Measurements from ENCODE around the gene ANKRD24. TPM values are rescaled to one million over a fixed set of nuclear protein-coding genes. Genes with fewer than 3 reads are reported as not detected.
"Not testable (repeated sequence)": the region's sequence is repeated elsewhere in the genome, so short reads cannot be mapped to it uniquely, and the experiment has no call there.

ANKRD24 gene
- total and polyA plus RNA-seq, 4 donors: 0.68 to 2.4 (median 1.3) TPM

- Histone ChIP-seq H3K4me1 (ENCODE audit: control insufficient read depth in 5 of 5, insufficient read depth in 5 of 5, low read length in 5 of 5) (peaks cover 0 to 6% (median 0%) of the 10 kb centered on the region in 5 donors), H3K9me3 (ENCODE audit: control insufficient read depth in 4 of 4, insufficient read depth in 3 of 4, low read length in 3 of 4) (peaks cover 0 to 2% (median 0%) of the 10 kb centered on the region in 4 donors), H3K27ac (ENCODE audit: low read depth in 1 of 2, low read length in 1 of 2) (no peak overlapping the region), H3K36me3 (ENCODE audit: control insufficient read depth in 4 of 4, insufficient read depth in 4 of 4, low read length in 4 of 4) (no peaks in the 10 kb centered on the region), H3K4me3 (no peak overlapping the region), H3K27me3 (ENCODE audit: control insufficient read depth in 3 of 3, insufficient read depth in 3 of 3, low read length in 2 of 3) (peaks cover 0 to 8% (median 0%) of the 10 kb centered on the region in 3 donors), H3K9ac (ENCODE audit: insufficient read depth in 1 of 2, low read length in 2 of 2) (no peak overlapping the region)
- no peak for DNase-seq
- no peak for TF ChIP-seq CTCF (IDR thresholded peaks at IDR 0.05; ENCODE audit: control extremely low read depth, extremely low read depth)
- 92 to 93% methylated on average over 10 of the region's 10 CpGs for WGBS, 2 donors
- no peak for ATAC-seq (ENCODE audit: insufficient read depth, low FRiP score)
Observed at GRCh38 chr19:4187313-4188122, 5.0 kb downstream of the ANKRD24 start.

GRCh38 chr19:4189641-4190040 lies 7.2 kb downstream of the ANKRD24 start:
- no peak for TF ChIP-seq CTCF (IDR thresholded peaks at IDR 0.05; ENCODE audit: control extremely low read depth, extremely low read depth)

GRCh38 chr19:4192537-4192936 lies 10.0 kb downstream of the ANKRD24 start:
- H3K9me3 ChIP-seq (ENCODE audit: control insufficient read depth in 4 of 4, insufficient read depth in 3 of 4, low read length in 3 of 4); H3K4me1 ChIP-seq (ENCODE audit: control insufficient read depth in 5 of 5, insufficient read depth in 5 of 5, low read length in 5 of 5); H3K9ac ChIP-seq (ENCODE audit: insufficient read depth in 1 of 2, low read length in 2 of 2); H3K36me3 ChIP-seq (ENCODE audit: control insufficient read depth in 4 of 4, insufficient read depth in 4 of 4, low read length in 4 of 4); ATAC-seq (ENCODE audit: insufficient read depth, low FRiP score); DNase-seq; H3K27ac ChIP-seq (ENCODE audit: low read depth in 1 of 2, low read length in 1 of 2); H3K4me3 ChIP-seq: not testable (repeated sequence)
- H3K27me3 ChIP-seq (ENCODE audit: control insufficient read depth in 3 of 3, insufficient read depth in 3 of 3, low read length in 2 of 3): peaks cover 4 to 13% (median 10%) of the 10 kb centered on the region in 3 donors
- 91 to 94% methylated on average over 3 of the region's 3 CpGs for WGBS, 2 donors

More at GRCh38 chr19:4189641-4190040, 7.2 kb downstream of the ANKRD24 start:
- H3K27ac ChIP-seq (ENCODE audit: low read depth in 1 of 2, low read length in 1 of 2): no peak overlapping the region
- H3K27me3 ChIP-seq (ENCODE audit: control insufficient read depth in 3 of 3, insufficient read depth in 3 of 3, low read length in 2 of 3): peaks cover 0 to 15% (median 0%) of the 10 kb centered on the region in 3 donors
- ATAC-seq (ENCODE audit: insufficient read depth, low FRiP score): no peak
- 76 to 82% methylated on average over 5 of the region's 5 CpGs for WGBS, 2 donors
- H3K36me3 ChIP-seq (ENCODE audit: control insufficient read depth in 4 of 4, insufficient read depth in 4 of 4, low read length in 4 of 4): no peaks in the 10 kb centered on the region
- DNase-seq: no peak
- peaks cover 0 to 2% (median 0%) of the 10 kb centered on the region in 4 donors for H3K9me3 ChIP-seq (ENCODE audit: control insufficient read depth in 4 of 4, insufficient read depth in 3 of 4, low read length in 3 of 4)
- H3K4me3 ChIP-seq: no peak overlapping the region
- H3K4me1 ChIP-seq (ENCODE audit: control insufficient read depth in 5 of 5, insufficient read depth in 5 of 5, low read length in 5 of 5): no peaks in the 10 kb centered on the region
- no peak overlapping the region for H3K9ac ChIP-seq (ENCODE audit: insufficient read depth in 1 of 2, low read length in 2 of 2)

GRCh38 chr19:4194353-4194752 lies 11.9 kb downstream of the ANKRD24 start:
- H3K27me3 ChIP-seq (ENCODE audit: control insufficient read depth in 3 of 3, insufficient read depth in 3 of 3, low read length in 2 of 3): peaks cover 14 to 23% (median 16%) of the 10 kb centered on the region in 3 donors
- 51 to 54% methylated on average over 7 of the region's 7 CpGs for WGBS, 2 donors
- TF ChIP-seq CTCF (IDR thresholded peaks at IDR 0.05; ENCODE audit: control extremely low read depth, extremely low read depth): no peak

More at GRCh38 chr19:4194353-4194752, 11.9 kb downstream of the ANKRD24 start:
- Histone ChIP-seq H3K9me3 (ENCODE audit: control insufficient read depth in 4 of 4, insufficient read depth in 3 of 4, low read length in 3 of 4) (peaks cover 0 to 4% (median 0%) of the 10 kb centered on the region in 4 donors), H3K4me3 (no peak overlapping the region), H3K4me1 (ENCODE audit: control insufficient read depth in 5 of 5, insufficient read depth in 5 of 5, low read length in 5 of 5) (peaks cover 0 to 2% (median 0%) of the 10 kb centered on the region in 5 donors), H3K36me3 (ENCODE audit: control insufficient read depth in 4 of 4, insufficient read depth in 4 of 4, low read length in 4 of 4) (no peaks in the 10 kb centered on the region), H3K27ac (ENCODE audit: low read depth in 1 of 2, low read length in 1 of 2) (no peak overlapping the region), H3K9ac (ENCODE audit: insufficient read depth in 1 of 2, low read length in 2 of 2) (no peak overlapping the region)
- DNase-seq (no peak), ATAC-seq (ENCODE audit: insufficient read depth, low FRiP score) (no peak)
